DOHH2 (cell line): Measurements from ENCODE around the gene ACTR1B.

ENCODE experiments used
- EZH2phosphoT487 ChIP-seq: fragments of 200-600 bp; sonication (generic); IDR thresholded peaks from 2 replicates; pipeline ENCODE4 v1.6.1; 2017; ENCODE audit warnings: borderline replicate concordance, mild to moderate bottlenecking, antibody characterized with exemption, low read length, moderate library complexity, mixed read lengths
- TF ChIP-seq, protein P1 (sequence below): fragments of 200-600 bp; sonication (generic); IDR thresholded peaks from one replicate; pipeline ENCODE4 v1.5.1; 2014; ENCODE audit warnings: antibody characterized with exemption, mild to moderate bottlenecking, low read depth, low read length; ENCODE audit not compliant: poor library complexity, severe bottlenecking

DNA sequence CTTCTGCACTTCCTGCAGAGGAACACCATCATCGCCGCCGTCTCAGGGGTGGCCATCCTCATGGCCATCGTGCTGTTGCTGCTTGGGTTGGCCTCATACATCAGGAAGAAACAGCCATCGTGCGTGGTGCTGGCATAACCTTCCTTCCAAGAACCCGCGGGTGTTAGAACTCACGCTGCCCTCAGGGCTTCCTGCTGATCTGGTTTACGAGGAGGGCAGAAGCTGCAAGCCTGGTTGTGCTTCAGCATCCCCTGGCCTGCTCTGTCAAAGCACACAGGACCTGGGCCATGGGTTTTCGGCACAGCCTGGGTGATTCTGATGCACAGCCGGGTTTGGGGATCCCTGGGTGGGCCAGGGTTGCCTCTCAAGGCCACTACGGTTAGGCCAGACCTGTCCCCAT, 37.3 kb upstream of the ACTR1B start:
- TF ChIP-seq, protein P1, sequence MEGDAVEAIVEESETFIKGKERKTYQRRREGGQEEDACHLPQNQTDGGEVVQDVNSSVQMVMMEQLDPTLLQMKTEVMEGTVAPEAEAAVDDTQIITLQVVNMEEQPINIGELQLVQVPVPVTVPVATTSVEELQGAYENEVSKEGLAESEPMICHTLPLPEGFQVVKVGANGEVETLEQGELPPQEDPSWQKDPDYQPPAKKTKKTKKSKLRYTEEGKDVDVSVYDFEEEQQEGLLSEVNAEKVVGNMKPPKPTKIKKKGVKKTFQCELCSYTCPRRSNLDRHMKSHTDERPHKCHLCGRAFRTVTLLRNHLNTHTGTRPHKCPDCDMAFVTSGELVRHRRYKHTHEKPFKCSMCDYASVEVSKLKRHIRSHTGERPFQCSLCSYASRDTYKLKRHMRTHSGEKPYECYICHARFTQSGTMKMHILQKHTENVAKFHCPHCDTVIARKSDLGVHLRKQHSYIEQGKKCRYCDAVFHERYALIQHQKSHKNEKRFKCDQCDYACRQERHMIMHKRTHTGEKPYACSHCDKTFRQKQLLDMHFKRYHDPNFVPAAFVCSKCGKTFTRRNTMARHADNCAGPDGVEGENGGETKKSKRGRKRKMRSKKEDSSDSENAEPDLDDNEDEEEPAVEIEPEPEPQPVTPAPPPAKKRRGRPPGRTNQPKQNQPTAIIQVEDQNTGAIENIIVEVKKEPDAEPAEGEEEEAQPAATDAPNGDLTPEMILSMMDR: no peak
- TF ChIP-seq EZH2phosphoT487: no peak
